ENCODE results near the gene CACNA2D1.
A peak's percentile ranks its signal among the peaks of the same experiment; 100 is the strongest.

CACNA2D1 gene

DNA sequence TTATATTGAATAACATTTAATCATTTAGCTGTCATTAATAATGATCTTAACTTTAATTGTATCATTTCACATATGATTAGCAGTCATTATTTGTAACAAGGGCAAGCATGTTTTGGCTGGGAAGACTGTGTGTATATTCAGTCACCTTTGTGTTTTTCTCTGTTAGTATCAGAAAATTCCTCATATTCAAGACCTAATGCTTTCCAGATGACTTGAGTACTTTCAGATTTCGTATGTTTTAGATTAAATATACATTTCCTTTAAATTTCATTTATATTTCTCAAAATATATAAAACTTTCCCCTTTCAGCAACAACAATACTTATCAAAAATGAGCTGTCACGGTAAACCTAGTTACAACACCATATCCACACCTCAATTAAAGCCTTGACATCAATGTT, 6.3 kb upstream of the CACNA2D1 start:
- no peak for DNase-seq
- Histone ChIP-seq H3K27me3 (replicated peaks) (no peaks in the 10 kb centered on the region), H3K27ac (no peak overlapping the region), H3K4me3 (ENCODE audit: low read depth, low read length) (no peak overlapping the region), H3K36me3 (replicated peaks) (no peaks in the 10 kb centered on the region)
- TF ChIP-seq, protein P1, sequence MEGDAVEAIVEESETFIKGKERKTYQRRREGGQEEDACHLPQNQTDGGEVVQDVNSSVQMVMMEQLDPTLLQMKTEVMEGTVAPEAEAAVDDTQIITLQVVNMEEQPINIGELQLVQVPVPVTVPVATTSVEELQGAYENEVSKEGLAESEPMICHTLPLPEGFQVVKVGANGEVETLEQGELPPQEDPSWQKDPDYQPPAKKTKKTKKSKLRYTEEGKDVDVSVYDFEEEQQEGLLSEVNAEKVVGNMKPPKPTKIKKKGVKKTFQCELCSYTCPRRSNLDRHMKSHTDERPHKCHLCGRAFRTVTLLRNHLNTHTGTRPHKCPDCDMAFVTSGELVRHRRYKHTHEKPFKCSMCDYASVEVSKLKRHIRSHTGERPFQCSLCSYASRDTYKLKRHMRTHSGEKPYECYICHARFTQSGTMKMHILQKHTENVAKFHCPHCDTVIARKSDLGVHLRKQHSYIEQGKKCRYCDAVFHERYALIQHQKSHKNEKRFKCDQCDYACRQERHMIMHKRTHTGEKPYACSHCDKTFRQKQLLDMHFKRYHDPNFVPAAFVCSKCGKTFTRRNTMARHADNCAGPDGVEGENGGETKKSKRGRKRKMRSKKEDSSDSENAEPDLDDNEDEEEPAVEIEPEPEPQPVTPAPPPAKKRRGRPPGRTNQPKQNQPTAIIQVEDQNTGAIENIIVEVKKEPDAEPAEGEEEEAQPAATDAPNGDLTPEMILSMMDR (IDR thresholded peaks at IDR 0.05; ENCODE audit: low read depth, low read length, missing control alignments): no peak
- in situ Hi-C loops (cut with HindIII; ENCODE audit: low pct_ligation_motif_present, low sequenced_read_pairs): no loop called here

DNA sequence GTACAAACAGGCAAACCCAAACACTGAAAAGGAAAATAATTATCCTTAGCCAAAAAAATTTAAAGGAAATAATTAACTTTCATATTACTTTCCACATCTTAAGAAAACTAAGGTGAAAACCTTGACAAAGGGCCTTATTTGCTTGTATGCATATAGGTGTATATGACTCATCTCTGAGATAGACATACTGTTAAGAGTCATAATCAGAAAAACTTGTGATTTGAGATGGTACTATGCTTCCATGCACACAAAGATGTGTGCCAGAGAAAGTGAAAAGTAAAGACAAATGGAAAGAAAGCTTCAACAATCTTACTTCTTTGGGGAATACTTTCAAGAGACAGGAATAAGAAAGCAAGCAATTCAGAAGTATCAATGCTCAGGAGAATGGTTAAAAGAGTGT, 3.3 kb upstream of the CACNA2D1 start:
- Histone ChIP-seq H3K27me3 (replicated peaks) (no peaks in the 10 kb centered on the region), H3K27ac (no peak overlapping the region), H3K36me3 (replicated peaks) (no peaks in the 10 kb centered on the region), H3K4me3 (ENCODE audit: low read depth, low read length) (no peak overlapping the region)
- in situ Hi-C loops (cut with HindIII; ENCODE audit: low pct_ligation_motif_present, low sequenced_read_pairs): no loop called here
- TF ChIP-seq, protein P1 (IDR thresholded peaks at IDR 0.05; ENCODE audit: low read depth, low read length, missing control alignments): no peak
- DNase-seq: no peak

- H3K36me3 ChIP-seq (replicated peaks): no peaks in the 10 kb centered on the region
- TF ChIP-seq, protein P1 (IDR thresholded peaks at IDR 0.05; ENCODE audit: low read depth, low read length, missing control alignments): no peak
- in situ Hi-C loops (cut with HindIII; ENCODE audit: low pct_ligation_motif_present, low sequenced_read_pairs): no loop called here
- H3K4me3 ChIP-seq (ENCODE audit: low read depth, low read length): no peak overlapping the region
- H3K27me3 ChIP-seq (replicated peaks): no peaks in the 10 kb centered on the region
- no peak overlapping the region for H3K27ac ChIP-seq
- no peak for DNase-seq
These were observed 1.7 kb upstream of the CACNA2D1 start for GRCh38 chr7:82445271-82445670.

DNA sequence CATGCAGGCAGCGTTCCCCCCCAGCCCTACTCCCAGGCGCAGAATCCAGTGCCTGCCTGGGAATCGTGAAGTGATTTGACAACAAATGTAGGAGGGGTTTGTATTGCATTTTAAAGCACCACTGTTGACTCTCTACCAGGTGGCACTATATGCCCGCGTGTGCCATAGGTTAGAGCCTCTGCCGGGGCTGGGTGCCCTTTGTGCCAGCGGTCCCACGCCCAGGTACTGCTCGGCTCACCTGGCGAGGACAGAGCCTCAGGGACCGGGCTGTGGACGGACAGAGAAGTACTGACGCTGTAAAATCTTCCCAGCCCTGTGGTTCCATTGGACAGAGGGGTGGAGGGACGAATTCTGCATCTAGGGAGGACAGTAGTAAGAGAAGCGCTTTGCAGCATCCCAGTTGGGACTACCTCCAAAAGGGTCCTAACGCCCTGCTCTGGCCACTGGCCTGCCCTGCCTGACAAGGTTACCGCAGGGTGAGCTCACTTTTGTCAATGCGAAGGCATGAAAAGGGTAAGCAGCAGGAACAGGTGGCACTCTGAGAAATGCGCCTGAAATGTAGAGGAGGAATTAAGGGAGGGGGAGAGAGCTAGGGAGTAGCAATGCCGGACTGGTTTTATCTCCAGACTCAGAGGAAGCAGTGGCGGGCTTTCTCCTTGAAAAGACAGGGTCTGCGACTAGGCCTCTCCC, 788 bp upstream of the CACNA2D1 start:
- no peak overlapping the region for H3K27ac ChIP-seq
- no peak for DNase-seq
- in situ Hi-C loops (cut with HindIII; ENCODE audit: low pct_ligation_motif_present, low sequenced_read_pairs): no loop called here
- no peaks in the 10 kb centered on the region for H3K36me3 ChIP-seq (replicated peaks)
- H3K27me3 ChIP-seq (replicated peaks): no peaks in the 10 kb centered on the region
- TF ChIP-seq, protein P1 (IDR thresholded peaks at IDR 0.05; ENCODE audit: low read depth, low read length, missing control alignments): peak; percentile 25
- H3K4me3 ChIP-seq (ENCODE audit: low read depth, low read length): peak overlapping the region; percentile 70

- DNase-seq: no peak
- Histone ChIP-seq H3K27ac (peak overlapping the region; percentile 84), H3K4me3 (ENCODE audit: low read depth, low read length) (peak overlapping the region; percentile 70), H3K27me3 (replicated peaks) (no peaks in the 10 kb centered on the region), H3K36me3 (replicated peaks) (no peaks in the 10 kb centered on the region)
- in situ Hi-C loops (cut with HindIII; ENCODE audit: low pct_ligation_motif_present, low sequenced_read_pairs): no loop called here
- TF ChIP-seq, protein P1 (IDR thresholded peaks at IDR 0.05; ENCODE audit: low read depth, low read length, missing control alignments): no peak
These were observed 486 bp downstream of the CACNA2D1 start for GRCh38 chr7:82443036-82443546.
